HFF-Myc (cell line): ENCODE measurements around the gene HSPG2.
"Not testable (repeated sequence)": the region's sequence is repeated elsewhere in the genome, so short reads cannot be mapped to it uniquely, and the experiment has no call there.

Source experiments
- DNase-seq: peaks from one replicate; pipeline ENCODE4 v3.0.0-alpha.2; 2011; ENCODE audit warnings: low read depth; ENCODE audit errors: extremely low read depth
- H3K4me3 ChIP-seq: replicated peaks from 2 replicates; pipeline ENCODE4 v1.5.1; 2011; ENCODE audit warnings: low read depth, mild to moderate bottlenecking, control low read depth, low read length
- CTCF ChIP-seq: IDR thresholded peaks from 2 replicates; pipeline ENCODE4 v1.5.1; 2012; ENCODE audit warnings: mild to moderate bottlenecking, low read depth, low read length, control low read depth; ENCODE audit errors: missing control alignments

The HSPG2 gene

GRCh38 chr1:21937034-21937371 lies at the start of gene HSPG2:
TSS of gene HSPG2 (minus strand) at chr1:21937310. CDS start at chr1:21937217, 93 bp downstream.
- DNase-seq = no peak
- no peak for TF ChIP-seq CTCF
- H3K4me3 ChIP-seq = peak within 1 kb of the TSS; percentile 66

DNA sequence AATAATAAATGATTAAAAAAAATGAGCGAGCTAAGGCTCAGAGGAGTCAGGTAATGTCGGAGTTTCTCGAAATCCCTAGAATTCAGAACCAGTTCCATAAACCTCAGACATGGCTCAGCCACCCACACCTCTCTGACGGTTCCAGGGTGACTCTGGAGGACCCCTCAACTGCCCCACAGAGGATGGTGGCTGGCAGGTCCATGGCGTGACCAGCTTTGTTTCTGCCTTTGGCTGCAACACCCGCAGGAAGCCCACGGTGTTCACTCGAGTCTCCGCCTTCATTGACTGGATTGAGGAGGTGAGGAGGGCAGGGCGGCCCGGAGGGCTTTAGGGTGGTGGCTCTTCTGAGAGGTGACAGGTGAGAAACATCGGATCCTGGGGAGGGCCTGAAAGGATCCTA lies 49.3 kb upstream of the HSPG2 start:
- not testable (repeated sequence) for H3K4me3 ChIP-seq, DNase-seq

- DNase-seq, H3K4me3 ChIP-seq: not testable (repeated sequence)
Observed at GRCh38 chr1:21985893-21986292, 48.8 kb upstream of the HSPG2 start.

DNA sequence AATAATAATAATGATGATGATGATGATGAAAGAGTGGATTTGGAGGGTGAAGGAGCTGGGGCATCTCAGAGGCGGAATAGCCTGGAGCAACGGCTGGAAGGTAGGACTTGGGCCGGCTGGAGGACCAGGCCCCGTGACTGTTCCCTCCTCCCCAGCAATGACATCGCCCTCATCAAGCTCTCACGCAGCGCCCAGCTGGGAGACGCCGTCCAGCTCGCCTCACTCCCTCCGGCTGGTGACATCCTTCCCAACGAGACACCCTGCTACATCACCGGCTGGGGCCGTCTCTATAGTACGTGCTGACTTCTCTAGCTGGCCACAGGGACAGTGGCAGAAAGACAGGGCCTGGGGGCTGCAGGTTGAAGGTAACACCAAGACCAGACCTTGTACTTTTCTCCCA lies 46.4 kb upstream of the HSPG2 start:
- not testable (repeated sequence) for DNase-seq, H3K4me3 ChIP-seq

- DNase-seq, H3K4me3 ChIP-seq: not testable (repeated sequence)
Observed at GRCh38 chr1:21982122-21982521, 45.0 kb upstream of the HSPG2 start.

- not testable (repeated sequence) for DNase-seq
Observed at GRCh38 chr1:21981253-21981652, 44.1 kb upstream of the HSPG2 start.

GRCh38 chr1:21980515-21981220 lies 43.6 kb upstream of the HSPG2 start:
- not testable (repeated sequence) for H3K4me3 ChIP-seq, DNase-seq

More at GRCh38 chr1:21981253-21981652, 44.1 kb upstream of the HSPG2 start:
- H3K4me3 ChIP-seq = not testable (repeated sequence)

GRCh38 chr1:21978209-21978608 lies 41.1 kb upstream of the HSPG2 start:
- not testable (repeated sequence) for H3K4me3 ChIP-seq, DNase-seq

DNA sequence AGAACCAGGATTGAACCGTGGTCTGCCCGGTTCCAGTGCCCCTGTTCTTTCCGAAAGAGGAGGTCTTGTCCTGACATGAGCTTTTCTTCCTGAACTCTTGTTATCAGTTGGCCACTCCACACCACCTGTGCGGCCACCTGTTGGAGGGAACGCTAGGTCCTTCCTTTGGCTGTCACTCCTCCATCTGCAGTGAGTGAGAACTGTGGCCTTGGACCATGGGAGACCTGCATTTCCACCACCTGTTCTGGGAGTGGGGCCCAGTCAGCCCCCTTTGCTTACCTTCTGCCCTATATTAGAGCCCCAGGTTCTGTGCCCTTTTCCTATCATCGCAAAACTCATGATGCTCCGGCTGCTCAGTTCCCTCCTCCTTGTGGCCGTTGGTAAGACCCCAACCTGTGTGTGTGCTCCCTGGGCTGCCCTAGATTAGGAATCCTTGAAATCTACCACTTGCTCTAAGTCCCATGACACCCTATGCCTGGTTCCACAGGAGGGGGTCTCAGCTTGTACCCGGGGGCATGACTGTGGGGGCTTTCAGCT lies 39.7 kb upstream of the HSPG2 start, which contains the start of gene CELA3B:
Gene CELA3B, plus strand, starts transcription at position 320 of the 537 bp plus-strand sequence. Its CDS starts 18 bp downstream, at position 338.
- DNase-seq, H3K4me3 ChIP-seq: not testable (repeated sequence)

- not testable (repeated sequence) for DNase-seq, H3K4me3 ChIP-seq
Observed at GRCh38 chr1:21975296-21975695, 38.2 kb upstream of the HSPG2 start.

DNA sequence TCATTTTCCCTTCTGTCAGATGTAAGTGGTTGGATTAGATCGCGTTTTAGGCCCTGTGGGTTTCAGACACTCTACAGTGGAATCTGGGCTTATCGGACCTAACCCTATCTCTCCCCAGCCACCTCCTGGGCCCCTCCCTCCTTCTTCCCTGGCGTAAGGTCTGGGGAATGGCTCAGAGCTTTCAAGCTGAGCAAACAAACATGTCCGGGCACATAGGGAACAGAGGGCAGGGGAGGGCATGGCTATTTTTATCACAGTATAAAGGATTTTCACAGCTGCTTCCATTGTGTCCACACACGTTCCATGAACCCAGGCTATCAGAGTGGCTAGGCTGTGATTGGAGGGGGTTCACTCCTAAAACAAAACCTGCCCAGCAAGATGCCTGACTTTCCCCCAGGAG lies 37.6 kb upstream of the HSPG2 start:
- not testable (repeated sequence) for DNase-seq, H3K4me3 ChIP-seq

- DNase-seq, H3K4me3 ChIP-seq: not testable (repeated sequence)
Observed at GRCh38 chr1:21973948-21974347, 36.8 kb upstream of the HSPG2 start.

DNA sequence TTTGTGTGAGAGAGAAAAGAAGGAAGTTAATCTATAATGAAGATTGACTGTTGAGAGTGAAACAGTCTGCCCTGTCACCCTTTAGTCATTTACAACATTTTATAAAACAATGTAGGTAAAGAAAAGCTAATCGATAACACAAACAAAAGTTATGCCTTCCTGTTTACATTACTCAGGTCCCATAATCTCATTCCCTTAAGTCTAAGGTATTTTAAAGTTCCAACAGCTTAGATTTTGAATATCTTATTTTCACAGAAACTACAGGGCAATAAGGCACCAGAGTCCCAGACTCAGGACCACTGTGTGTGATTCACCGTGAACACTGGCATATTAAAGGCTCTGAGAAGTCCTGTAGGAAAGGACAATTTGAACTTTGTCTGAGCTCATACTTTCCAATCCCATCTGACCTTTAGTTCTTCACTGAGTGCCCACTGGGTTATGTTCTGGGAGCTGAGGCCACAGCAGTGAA lies 35.9 kb upstream of the HSPG2 start:
- not testable (repeated sequence) for H3K4me3 ChIP-seq, DNase-seq

GRCh38 chr1:21970523-21970922 lies 33.4 kb upstream of the HSPG2 start:
- H3K4me3 ChIP-seq, DNase-seq: not testable (repeated sequence)

GRCh38 chr1:21969066-21969465 lies 32.0 kb upstream of the HSPG2 start:
- not testable (repeated sequence) for DNase-seq, H3K4me3 ChIP-seq

DNA sequence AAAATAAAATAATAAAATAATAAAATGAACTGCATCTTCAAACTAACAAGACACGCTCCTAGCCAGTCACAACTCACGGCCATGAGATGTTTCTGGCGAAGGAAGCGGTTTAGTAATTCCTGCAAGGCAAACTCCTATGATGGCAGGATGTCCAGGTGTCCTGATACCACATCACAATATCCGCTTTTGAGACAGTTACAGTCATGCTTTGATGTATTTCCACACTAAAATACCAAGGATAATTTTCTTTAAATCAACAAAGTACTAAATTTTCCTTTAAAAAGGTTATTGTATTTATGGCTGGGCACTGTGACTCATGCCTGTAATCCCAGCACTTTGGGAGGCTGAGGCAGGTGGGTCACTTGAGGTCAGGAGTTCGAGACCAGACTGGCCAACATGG lies 30.1 kb upstream of the HSPG2 start:
- DNase-seq = not testable (repeated sequence)

More for the DNA sequence above, 30.1 kb upstream of the HSPG2 start:
- H3K4me3 ChIP-seq = not testable (repeated sequence)
